SJCRH30 (cell line): Measurements from ENCODE around the gene CTU1. TPM values are rescaled to one million over a fixed set of nuclear protein-coding genes. Genes with fewer than 3 reads are reported as not detected.

ENCODE experiments used
- DNase-seq, 2 experiments: peaks; one replicate each; pipeline ENCODE4 v3.0.0-alpha.2; 2015 to 2020
- H3K27ac ChIP-seq: fragments of 250-450 bp; sonication (Bioruptor Pico); 2 replicates; pipeline ENCODE4 v1.5.1; 2020; ENCODE audit warnings: mild to moderate bottlenecking, moderate library complexity
- H3K27me3 ChIP-seq: fragments of 250-450 bp; sonication (Bioruptor Pico); 2 replicates; pipeline ENCODE4 v1.5.1; 2020; ENCODE audit warnings: mild to moderate bottlenecking, moderate library complexity
- H3K36me3 ChIP-seq: fragments of 250-450 bp; sonication (Bioruptor Pico); 2 replicates; pipeline ENCODE4 v1.5.1; 2020; ENCODE audit warnings: mild to moderate bottlenecking, moderate library complexity
- H3K4me1 ChIP-seq: fragments of 250-450 bp; sonication (Bioruptor Pico); 2 replicates; pipeline ENCODE4 v1.5.1; 2020; ENCODE audit warnings: mild to moderate bottlenecking, moderate library complexity
- H3K4me3 ChIP-seq: fragments of 250-450 bp; sonication (Bioruptor Pico); 2 replicates; pipeline ENCODE4 v1.5.1; 2020; ENCODE audit warnings: mild to moderate bottlenecking, moderate library complexity
- H3K9me3 ChIP-seq: fragments of 250-450 bp; sonication (Bioruptor Pico); replicated peaks from 2 replicates; pipeline ENCODE4 v1.5.1; 2020; ENCODE audit warnings: mild to moderate bottlenecking, moderate library complexity
- total RNA-seq: library from RNA; depleted of rRNA; stranded (reverse); fragments of >200 nt; shearing (Covaris generic); gene quantifications from 2 replicates; pipeline ENCODE4 v1.2.3, GENCODE V29; 2014; rRNA removed

The CTU1 gene
- total RNA-seq, 1 experiment from 2014 or later, result 6.7 TPM

- no peaks in the 10 kb centered on the region for H3K36me3 ChIP-seq
- H3K4me3 ChIP-seq, result no peak overlapping the region
- H3K9me3 ChIP-seq, result no peaks in the 10 kb centered on the region
- no peak overlapping the region for H3K27ac ChIP-seq
- DNase-seq, result no peak
- no peaks in the 10 kb centered on the region; the same call in 1 of the 2 replicates for H3K27me3 ChIP-seq
- H3K4me1 ChIP-seq, result no peaks in the 10 kb centered on the region
Observed at GRCh38 chr19:51066393-51067186, 41.6 kb downstream of the CTU1 start.

GRCh38 chr19:51065221-51065960 lies 42.8 kb downstream of the CTU1 start:
- Histone ChIP-seq H3K4me1 (no peaks in the 10 kb centered on the region), H3K4me3 (no peak overlapping the region), H3K36me3 (no peaks in the 10 kb centered on the region), H3K27me3 (no peaks in the 10 kb centered on the region; the same call in 1 of the 2 replicates), H3K27ac (no peak overlapping the region), H3K9me3 (no peaks in the 10 kb centered on the region)
- DNase-seq, result no peak

GRCh38 chr19:51064534-51065220 lies 43.5 kb downstream of the CTU1 start, which contains the start of gene KLK13:
TSS of gene KLK13 (minus strand) at chr19:51065092. CDS start at chr19:51065067, 25 bp downstream.
- no peaks in the 10 kb centered on the region for H3K9me3 ChIP-seq
- H3K27ac ChIP-seq, result no peak within 1 kb of the TSS
- no peak within 1 kb of the TSS for H3K4me3 ChIP-seq
- H3K27me3 ChIP-seq, result no peaks in the 10 kb centered on the region; the same call in 1 of the 2 replicates
- DNase-seq, result no peak
- no peaks in the 10 kb centered on the region for H3K4me1 ChIP-seq
- H3K36me3 ChIP-seq, result no peaks in the 10 kb centered on the region

GRCh38 chr19:51063664-51064063 lies 44.5 kb downstream of the CTU1 start:
- Histone ChIP-seq H3K9me3 (no peaks in the 10 kb centered on the region), H3K27me3 (no peaks in the 10 kb centered on the region; the same call in 1 of the 2 replicates), H3K36me3 (no peaks in the 10 kb centered on the region), H3K27ac (no peak overlapping the region), H3K4me1 (no peaks in the 10 kb centered on the region), H3K4me3 (no peak overlapping the region)
- DNase-seq, result no peak

GRCh38 chr19:51060973-51061372 lies 47.2 kb downstream of the CTU1 start:
- H3K27ac ChIP-seq, result no peak overlapping the region
- H3K9me3 ChIP-seq, result no peaks in the 10 kb centered on the region
- H3K4me3 ChIP-seq, result no peak overlapping the region
- no peaks in the 10 kb centered on the region for H3K36me3 ChIP-seq
- no peaks in the 10 kb centered on the region for H3K4me1 ChIP-seq
- no peaks in the 10 kb centered on the region for H3K27me3 ChIP-seq
- DNase-seq, result no peak

GRCh38 chr19:51060336-51060735 lies 47.9 kb downstream of the CTU1 start:
- no peak for DNase-seq
- no peaks in the 10 kb centered on the region for H3K36me3 ChIP-seq
- H3K27me3 ChIP-seq, result no peaks in the 10 kb centered on the region

GRCh38 chr19:51059715-51060114 lies 48.5 kb downstream of the CTU1 start:
- no peaks in the 10 kb centered on the region for H3K27me3 ChIP-seq
- H3K27ac ChIP-seq, result no peak overlapping the region
- no peaks in the 10 kb centered on the region for H3K36me3 ChIP-seq
- no peak overlapping the region for H3K4me3 ChIP-seq
- H3K9me3 ChIP-seq, result no peaks in the 10 kb centered on the region
- no peaks in the 10 kb centered on the region for H3K4me1 ChIP-seq
- peak in 1 of 2 experiments; percentile 6 for DNase-seq

More at GRCh38 chr19:51060336-51060735, 47.9 kb downstream of the CTU1 start:
- H3K4me3 ChIP-seq, result no peak overlapping the region
- H3K9me3 ChIP-seq, result no peaks in the 10 kb centered on the region
- H3K27ac ChIP-seq, result no peak overlapping the region
- H3K4me1 ChIP-seq, result no peaks in the 10 kb centered on the region

- H3K36me3 ChIP-seq, result no peaks in the 10 kb centered on the region
- no peak overlapping the region for H3K4me3 ChIP-seq
- no peaks in the 10 kb centered on the region for H3K27me3 ChIP-seq
- DNase-seq, result no peak
- H3K9me3 ChIP-seq, result no peaks in the 10 kb centered on the region
- no peaks in the 10 kb centered on the region for H3K4me1 ChIP-seq
- H3K27ac ChIP-seq, result no peak overlapping the region
Observed at GRCh38 chr19:51055866-51056265, 52.3 kb downstream of the CTU1 start.

Other genes starting within 250 kb of the CTU1 start
- gene KLK2, start 235.0 kb downstream of the CTU1 start, total RNA-seq, result not detected in 2 replicates
- gene KLK4, start 197.0 kb downstream of the CTU1 start, total RNA-seq, result 0.32 and 0.48 TPM in 2 replicates
- gene KLK5, start 155.4 kb downstream of the CTU1 start, total RNA-seq, result not detected in 2 replicates
- not detected in 2 replicates for gene KLK6, start 138.8 kb downstream of the CTU1 start, total RNA-seq
- not detected in 2 replicates for gene KLK7, start 124.5 kb downstream of the CTU1 start, total RNA-seq
- gene KLK8, start 106.8 kb downstream of the CTU1 start, total RNA-seq, result not detected in 2 replicates
- not detected in 2 replicates for gene KLK10, start 88.7 kb downstream of the CTU1 start, total RNA-seq
- gene KLK11, start 81.8 kb downstream of the CTU1 start, total RNA-seq, result not detected in 2 replicates
- not detected in 2 replicates for gene KLK12, start 73.4 kb downstream of the CTU1 start, total RNA-seq
- gene KLK13, start 43.3 kb downstream of the CTU1 start, total RNA-seq, result not detected in 2 replicates
- not detected in 2 replicates for gene KLK14, start 25.5 kb downstream of the CTU1 start, total RNA-seq
- gene SIGLEC9, start 16.5 kb upstream of the CTU1 start, total RNA-seq, result not detected in 2 replicates
- gene SIGLEC7, start 33.9 kb upstream of the CTU1 start, total RNA-seq, result not detected in 2 replicates
- gene CD33, start 116.7 kb upstream of the CTU1 start, total RNA-seq, result 0.35 and 0.89 TPM in 2 replicates
- not detected in 2 replicates for gene SIGLECL1, start 142.7 kb upstream of the CTU1 start, total RNA-seq
- gene IGLON5, start 203.2 kb upstream of the CTU1 start, total RNA-seq, result not detected in 2 replicates
- 0.10 and 0.28 TPM in 2 replicates for gene VSIG10L, start 233.7 kb upstream of the CTU1 start, total RNA-seq